HUES48 (cell line): ENCODE measurements around the gene BBS9.

Source experiments
- H3K27ac ChIP-seq: one replicate; pipeline ENCODE4 v1.7.0; 2013; ENCODE audit warnings: low read depth, low read length, inconsistent platforms
- H3K27me3 ChIP-seq: 2 replicates; pipeline ENCODE4 v1.6.1; 2013; ENCODE audit warnings: mild to moderate bottlenecking, low read length; ENCODE audit not compliant: control insufficient read depth, insufficient read depth
- H3K36me3 ChIP-seq: 2 replicates; pipeline ENCODE4 v1.6.1; 2013; ENCODE audit warnings: low read length; ENCODE audit not compliant: control insufficient read depth, insufficient read depth
- H3K4me1 ChIP-seq: 2 replicates; pipeline ENCODE4 v1.6.1; 2013; ENCODE audit warnings: mild to moderate bottlenecking, low read length; ENCODE audit not compliant: control insufficient read depth, insufficient read depth
- H3K4me3 ChIP-seq: 2 replicates; pipeline ENCODE4 v1.5.1; 2013; ENCODE audit warnings: mild to moderate bottlenecking, low read depth, low read length
- H3K9ac ChIP-seq: 2 replicates; pipeline ENCODE4 v1.6.1; 2013; ENCODE audit warnings: mild to moderate bottlenecking, low read depth, low read length, moderate library complexity
- H3K9me3 ChIP-seq: 2 replicates; pipeline ENCODE4 v1.6.1; 2013; ENCODE audit warnings: low read length; ENCODE audit not compliant: control insufficient read depth, insufficient read depth

The BBS9 gene

GRCh38 chr7:33128631-33128989 lies 754 bp upstream of the BBS9 start:
- Histone ChIP-seq H3K27me3 (no peaks in the 10 kb centered on the region), H3K27ac (peak overlapping the region; percentile 32), H3K9ac (0 out of 2 replicates have a peak overlapping the region, but pooled peaks have one; percentile 39), H3K36me3 (no peaks in the 10 kb centered on the region), H3K4me1 (peaks cover 4% of the 10 kb centered on the region; the same call in 1 of the 2 replicates), H3K4me3 (peak overlapping the region; percentile 83), H3K9me3 (no peaks in the 10 kb centered on the region)

GRCh38 chr7:33129806-33130153 lies 416 bp downstream of the BBS9 start:
- Histone ChIP-seq H3K27ac (no peak overlapping the region), H3K27me3 (no peaks in the 10 kb centered on the region), H3K9me3 (no peaks in the 10 kb centered on the region), H3K4me1 (peaks cover 4% of the 10 kb centered on the region; the same call in 1 of the 2 replicates), H3K36me3 (no peaks in the 10 kb centered on the region), H3K9ac (no peak overlapping the region), H3K4me3 (peak overlapping the region; percentile 83)

- H3K27ac ChIP-seq: no peak overlapping the region
- H3K9ac ChIP-seq: no peak overlapping the region
- no peaks in the 10 kb centered on the region for H3K27me3 ChIP-seq
- H3K4me3 ChIP-seq: peak overlapping the region; percentile 83
- no peaks in the 10 kb centered on the region for H3K9me3 ChIP-seq
- H3K36me3 ChIP-seq: no peaks in the 10 kb centered on the region
- peaks cover 4% of the 10 kb centered on the region; the same call in 1 of the 2 replicates for H3K4me1 ChIP-seq
These were observed 820 bp downstream of the BBS9 start for GRCh38 chr7:33130184-33130583.

GRCh38 chr7:33137103-33137502 lies 7.7 kb downstream of the BBS9 start:
- no peak overlapping the region for H3K4me3 ChIP-seq
- H3K36me3 ChIP-seq: no peaks in the 10 kb centered on the region
- no peak overlapping the region for H3K9ac ChIP-seq
- no peaks in the 10 kb centered on the region for H3K27me3 ChIP-seq
- H3K27ac ChIP-seq: no peak overlapping the region
- no peaks in the 10 kb centered on the region for H3K4me1 ChIP-seq
- no peaks in the 10 kb centered on the region for H3K9me3 ChIP-seq

- H3K4me3 ChIP-seq: no peak overlapping the region
These were observed 13.2 kb downstream of the BBS9 start for GRCh38 chr7:33142585-33142984.

GRCh38 chr7:33143996-33144718 lies 14.8 kb downstream of the BBS9 start:
- H3K9ac ChIP-seq: no peak overlapping the region
- H3K4me3 ChIP-seq: no peak overlapping the region
- no peak overlapping the region for H3K27ac ChIP-seq
- H3K36me3 ChIP-seq: no peaks in the 10 kb centered on the region
- no peaks in the 10 kb centered on the region for H3K27me3 ChIP-seq
- no peaks in the 10 kb centered on the region for H3K9me3 ChIP-seq
- H3K4me1 ChIP-seq: peaks cover 10% of the 10 kb centered on the region; the same call in 1 of the 2 replicates

More at GRCh38 chr7:33142585-33142984, 13.2 kb downstream of the BBS9 start:
- Histone ChIP-seq H3K9ac (no peak overlapping the region), H3K36me3 (no peaks in the 10 kb centered on the region), H3K27ac (no peak overlapping the region), H3K4me1 (peaks cover 10% of the 10 kb centered on the region; the same call in 1 of the 2 replicates), H3K27me3 (no peaks in the 10 kb centered on the region), H3K9me3 (no peaks in the 10 kb centered on the region)

- Histone ChIP-seq H3K36me3 (no peaks in the 10 kb centered on the region), H3K4me1 (peaks cover 10% of the 10 kb centered on the region; the same call in 1 of the 2 replicates), H3K27me3 (no peaks in the 10 kb centered on the region), H3K9ac (no peak overlapping the region), H3K4me3 (no peak overlapping the region), H3K9me3 (no peaks in the 10 kb centered on the region), H3K27ac (no peak overlapping the region)
These were observed 15.8 kb downstream of the BBS9 start for GRCh38 chr7:33145156-33145555.

- Histone ChIP-seq H3K27me3 (no peaks in the 10 kb centered on the region), H3K27ac (no peak overlapping the region), H3K9ac (no peak overlapping the region), H3K4me1 (no peaks in the 10 kb centered on the region), H3K36me3 (no peaks in the 10 kb centered on the region), H3K9me3 (no peaks in the 10 kb centered on the region), H3K4me3 (no peak overlapping the region)
These were observed 22.7 kb downstream of the BBS9 start for GRCh38 chr7:33152087-33152486.

GRCh38 chr7:33155811-33156210 lies 26.4 kb downstream of the BBS9 start:
- Histone ChIP-seq H3K27ac (no peak overlapping the region), H3K9ac (no peak overlapping the region), H3K4me3 (no peak overlapping the region), H3K27me3 (no peaks in the 10 kb centered on the region), H3K4me1 (no peaks in the 10 kb centered on the region), H3K36me3 (no peaks in the 10 kb centered on the region), H3K9me3 (no peaks in the 10 kb centered on the region)

GRCh38 chr7:33156441-33156840 lies 27.1 kb downstream of the BBS9 start:
- Histone ChIP-seq H3K9ac (no peak overlapping the region), H3K4me1 (no peaks in the 10 kb centered on the region), H3K27ac (no peak overlapping the region)

GRCh38 chr7:33157311-33157710 lies 27.9 kb downstream of the BBS9 start:
- Histone ChIP-seq H3K27me3 (no peaks in the 10 kb centered on the region), H3K4me1 (no peaks in the 10 kb centered on the region), H3K9ac (no peak overlapping the region), H3K9me3 (no peaks in the 10 kb centered on the region), H3K4me3 (no peak overlapping the region), H3K36me3 (no peaks in the 10 kb centered on the region), H3K27ac (no peak overlapping the region)

More at GRCh38 chr7:33156441-33156840, 27.1 kb downstream of the BBS9 start:
- no peaks in the 10 kb centered on the region for H3K9me3 ChIP-seq
- H3K4me3 ChIP-seq: no peak overlapping the region
- H3K27me3 ChIP-seq: no peaks in the 10 kb centered on the region
- H3K36me3 ChIP-seq: no peaks in the 10 kb centered on the region
